ENCODE measurements around the gene BPHL.

DNA sequence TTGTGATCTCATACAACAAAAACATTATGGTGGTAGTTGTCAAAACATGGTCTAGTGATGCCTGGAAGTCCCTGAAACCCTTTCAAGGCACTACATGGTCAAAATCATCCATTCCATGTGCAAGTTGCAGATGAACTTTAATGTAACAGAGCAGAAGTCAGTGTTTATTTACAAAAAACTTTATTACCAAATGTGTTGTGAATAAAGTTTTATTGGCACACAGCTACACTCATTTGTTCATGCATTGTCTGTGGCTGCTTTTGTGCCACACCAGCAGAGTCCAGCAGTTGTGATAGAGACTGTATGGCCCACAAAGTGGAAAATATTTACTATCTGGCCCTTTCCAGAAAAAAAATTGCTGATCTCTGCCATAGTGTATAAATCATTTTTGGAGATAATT is 82.2 kb downstream of the BPHL start:
- TF ChIP-seq, protein P1, sequence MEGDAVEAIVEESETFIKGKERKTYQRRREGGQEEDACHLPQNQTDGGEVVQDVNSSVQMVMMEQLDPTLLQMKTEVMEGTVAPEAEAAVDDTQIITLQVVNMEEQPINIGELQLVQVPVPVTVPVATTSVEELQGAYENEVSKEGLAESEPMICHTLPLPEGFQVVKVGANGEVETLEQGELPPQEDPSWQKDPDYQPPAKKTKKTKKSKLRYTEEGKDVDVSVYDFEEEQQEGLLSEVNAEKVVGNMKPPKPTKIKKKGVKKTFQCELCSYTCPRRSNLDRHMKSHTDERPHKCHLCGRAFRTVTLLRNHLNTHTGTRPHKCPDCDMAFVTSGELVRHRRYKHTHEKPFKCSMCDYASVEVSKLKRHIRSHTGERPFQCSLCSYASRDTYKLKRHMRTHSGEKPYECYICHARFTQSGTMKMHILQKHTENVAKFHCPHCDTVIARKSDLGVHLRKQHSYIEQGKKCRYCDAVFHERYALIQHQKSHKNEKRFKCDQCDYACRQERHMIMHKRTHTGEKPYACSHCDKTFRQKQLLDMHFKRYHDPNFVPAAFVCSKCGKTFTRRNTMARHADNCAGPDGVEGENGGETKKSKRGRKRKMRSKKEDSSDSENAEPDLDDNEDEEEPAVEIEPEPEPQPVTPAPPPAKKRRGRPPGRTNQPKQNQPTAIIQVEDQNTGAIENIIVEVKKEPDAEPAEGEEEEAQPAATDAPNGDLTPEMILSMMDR (IDR thresholded peaks at IDR 0.05), result no peak
- TF ChIP-seq, protein P2, sequence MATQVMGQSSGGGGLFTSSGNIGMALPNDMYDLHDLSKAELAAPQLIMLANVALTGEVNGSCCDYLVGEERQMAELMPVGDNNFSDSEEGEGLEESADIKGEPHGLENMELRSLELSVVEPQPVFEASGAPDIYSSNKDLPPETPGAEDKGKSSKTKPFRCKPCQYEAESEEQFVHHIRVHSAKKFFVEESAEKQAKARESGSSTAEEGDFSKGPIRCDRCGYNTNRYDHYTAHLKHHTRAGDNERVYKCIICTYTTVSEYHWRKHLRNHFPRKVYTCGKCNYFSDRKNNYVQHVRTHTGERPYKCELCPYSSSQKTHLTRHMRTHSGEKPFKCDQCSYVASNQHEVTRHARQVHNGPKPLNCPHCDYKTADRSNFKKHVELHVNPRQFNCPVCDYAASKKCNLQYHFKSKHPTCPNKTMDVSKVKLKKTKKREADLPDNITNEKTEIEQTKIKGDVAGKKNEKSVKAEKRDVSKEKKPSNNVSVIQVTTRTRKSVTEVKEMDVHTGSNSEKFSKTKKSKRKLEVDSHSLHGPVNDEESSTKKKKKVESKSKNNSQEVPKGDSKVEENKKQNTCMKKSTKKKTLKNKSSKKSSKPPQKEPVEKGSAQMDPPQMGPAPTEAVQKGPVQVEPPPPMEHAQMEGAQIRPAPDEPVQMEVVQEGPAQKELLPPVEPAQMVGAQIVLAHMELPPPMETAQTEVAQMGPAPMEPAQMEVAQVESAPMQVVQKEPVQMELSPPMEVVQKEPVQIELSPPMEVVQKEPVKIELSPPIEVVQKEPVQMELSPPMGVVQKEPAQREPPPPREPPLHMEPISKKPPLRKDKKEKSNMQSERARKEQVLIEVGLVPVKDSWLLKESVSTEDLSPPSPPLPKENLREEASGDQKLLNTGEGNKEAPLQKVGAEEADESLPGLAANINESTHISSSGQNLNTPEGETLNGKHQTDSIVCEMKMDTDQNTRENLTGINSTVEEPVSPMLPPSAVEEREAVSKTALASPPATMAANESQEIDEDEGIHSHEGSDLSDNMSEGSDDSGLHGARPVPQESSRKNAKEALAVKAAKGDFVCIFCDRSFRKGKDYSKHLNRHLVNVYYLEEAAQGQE (IDR thresholded peaks at IDR 0.05; ENCODE audit: low read depth, low read length), result no peak
- TF ChIP-seq, protein P3, sequence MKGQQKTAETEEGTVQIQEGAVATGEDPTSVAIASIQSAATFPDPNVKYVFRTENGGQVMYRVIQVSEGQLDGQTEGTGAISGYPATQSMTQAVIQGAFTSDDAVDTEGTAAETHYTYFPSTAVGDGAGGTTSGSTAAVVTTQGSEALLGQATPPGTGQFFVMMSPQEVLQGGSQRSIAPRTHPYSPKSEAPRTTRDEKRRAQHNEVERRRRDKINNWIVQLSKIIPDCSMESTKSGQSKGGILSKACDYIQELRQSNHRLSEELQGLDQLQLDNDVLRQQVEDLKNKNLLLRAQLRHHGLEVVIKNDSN (IDR thresholded peaks at IDR 0.05; ENCODE audit: borderline replicate concordance, low read depth), result no peak
- TF ChIP-seq MXI1 (IDR thresholded peaks at IDR 0.05; ENCODE audit: low read depth, low read length), result no peak
- no peak for TF ChIP-seq CHD2 (IDR thresholded peaks at IDR 0.05; ENCODE audit: low read length, partially characterized antibody)
- no peak for TF ChIP-seq POLR2AphosphoS5 (IDR thresholded peaks at IDR 0.05; ENCODE audit: low read depth, low read length)
- no peak for TF ChIP-seq EP300 (IDR thresholded peaks at IDR 0.05; ENCODE audit: borderline replicate concordance in 1 of 2, low read depth in 1 of 2, low read length in 1 of 2)
- no peak for TF ChIP-seq EZH2phosphoT487 (IDR thresholded peaks at IDR 0.05; ENCODE audit: borderline replicate concordance, low read depth)
- TF ChIP-seq, protein P4, sequence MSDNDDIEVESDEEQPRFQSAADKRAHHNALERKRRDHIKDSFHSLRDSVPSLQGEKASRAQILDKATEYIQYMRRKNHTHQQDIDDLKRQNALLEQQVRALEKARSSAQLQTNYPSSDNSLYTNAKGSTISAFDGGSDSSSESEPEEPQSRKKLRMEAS (IDR thresholded peaks at IDR 0.05; ENCODE audit: low read depth), result no peak
- no peak for TF ChIP-seq SIN3A (IDR thresholded peaks at IDR 0.05; ENCODE audit: borderline replicate concordance, low read depth, low read length)

All from SK-N-SH (cell line).